HG03108 (cell line): ENCODE measurements around the gene TUT1.
A peak's percentile ranks its signal among the peaks of the same experiment; 100 is the strongest.
"Not testable (repeated sequence)": the region's sequence is repeated elsewhere in the genome, so short reads cannot be mapped to it uniquely, and the experiment has no call there.

Source experiments
- ATAC-seq: cut with Tn5 transposase; IDR thresholded peaks from one replicate; pipeline ENCODE4 v1.9.1; 2021; ENCODE audit warnings: moderate library complexity; ENCODE audit not compliant: unreplicated experiment

TUT1 gene

GRCh38 chr11:62605902-62606301 is 14.6 kb upstream of the TUT1 start:
- ATAC-seq = no peak

- ATAC-seq = no peak
Measured at GRCh38 chr11:62605467-62605866, 14.1 kb upstream of the TUT1 start.

DNA sequence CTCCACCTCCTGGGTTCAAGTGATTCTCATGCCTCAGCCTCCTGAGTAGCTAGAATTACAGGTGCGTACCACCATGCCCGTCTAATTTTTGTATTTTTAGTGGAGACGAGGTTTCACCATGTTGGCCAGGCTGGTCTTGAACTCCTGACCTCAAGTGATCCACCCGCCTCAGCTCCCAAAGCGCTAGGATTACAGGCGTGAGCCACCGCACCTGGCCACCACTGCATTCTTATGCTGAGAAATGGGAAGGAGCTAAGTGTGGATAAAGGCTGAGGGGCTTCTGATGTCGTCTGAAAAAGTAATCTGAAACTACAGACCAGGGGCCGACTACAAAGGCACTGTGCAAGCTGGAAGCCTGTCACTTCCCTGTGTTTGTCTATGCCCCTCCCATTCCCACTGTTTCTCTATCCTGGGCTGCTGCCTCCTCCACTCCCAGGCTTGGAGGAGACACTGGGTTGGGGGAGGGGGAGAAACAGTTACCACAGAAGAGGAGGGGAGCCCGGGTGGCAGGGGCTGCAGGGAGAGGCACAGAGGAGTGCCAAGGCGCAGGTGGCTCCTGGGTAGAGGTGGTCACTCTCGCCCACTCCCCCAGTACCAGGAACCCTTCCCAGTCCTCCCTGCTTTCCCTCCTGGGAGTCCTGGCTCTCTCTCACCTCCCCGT is 13.3 kb upstream of the TUT1 start:
- no peak for ATAC-seq

DNA sequence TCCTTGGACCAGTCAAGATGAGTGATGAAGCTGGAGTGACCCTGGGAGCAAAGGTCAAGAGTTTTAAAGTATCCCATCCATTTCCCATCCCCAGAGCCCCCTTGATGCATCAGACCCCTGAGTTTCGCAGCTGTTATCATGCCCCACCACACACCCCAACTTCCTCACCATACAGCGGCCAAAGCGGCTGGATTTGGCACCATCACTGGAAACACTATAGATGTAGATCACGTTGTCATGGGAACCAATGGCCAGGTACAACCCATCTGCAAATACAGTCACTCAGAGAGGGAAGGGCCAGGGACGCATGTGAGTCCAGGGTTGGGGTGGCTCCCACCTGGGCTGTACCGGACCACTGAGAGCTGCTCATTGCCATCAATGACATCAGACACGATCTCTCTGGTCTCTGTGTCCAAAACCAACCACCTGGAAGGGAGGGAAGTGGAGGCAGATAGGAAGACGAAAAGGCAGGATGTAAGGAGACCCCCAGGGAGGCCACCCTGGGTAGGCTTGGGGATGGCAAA is 12.5 kb upstream of the TUT1 start:
- ATAC-seq = no peak

DNA sequence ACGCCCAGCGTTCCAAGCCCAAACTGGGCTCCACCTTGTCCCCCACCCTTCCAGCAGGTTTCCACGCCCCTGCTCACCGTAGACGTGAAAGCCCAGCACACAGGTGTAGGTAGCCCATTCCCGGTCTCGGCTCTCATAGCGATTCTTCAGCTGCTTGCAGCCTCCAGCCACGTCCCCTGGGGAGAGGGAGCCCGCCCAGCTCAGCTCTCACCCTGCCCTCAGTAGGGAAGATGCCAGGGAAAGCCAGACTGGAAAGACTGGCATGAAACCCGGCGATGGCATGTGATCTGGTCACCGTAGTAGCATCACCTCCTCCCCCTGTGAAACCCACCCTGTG is 11.7 kb upstream of the TUT1 start:
- ATAC-seq = no peak

- no peak for ATAC-seq
Measured at GRCh38 chr11:62602141-62603071, 11.1 kb upstream of the TUT1 start.

DNA sequence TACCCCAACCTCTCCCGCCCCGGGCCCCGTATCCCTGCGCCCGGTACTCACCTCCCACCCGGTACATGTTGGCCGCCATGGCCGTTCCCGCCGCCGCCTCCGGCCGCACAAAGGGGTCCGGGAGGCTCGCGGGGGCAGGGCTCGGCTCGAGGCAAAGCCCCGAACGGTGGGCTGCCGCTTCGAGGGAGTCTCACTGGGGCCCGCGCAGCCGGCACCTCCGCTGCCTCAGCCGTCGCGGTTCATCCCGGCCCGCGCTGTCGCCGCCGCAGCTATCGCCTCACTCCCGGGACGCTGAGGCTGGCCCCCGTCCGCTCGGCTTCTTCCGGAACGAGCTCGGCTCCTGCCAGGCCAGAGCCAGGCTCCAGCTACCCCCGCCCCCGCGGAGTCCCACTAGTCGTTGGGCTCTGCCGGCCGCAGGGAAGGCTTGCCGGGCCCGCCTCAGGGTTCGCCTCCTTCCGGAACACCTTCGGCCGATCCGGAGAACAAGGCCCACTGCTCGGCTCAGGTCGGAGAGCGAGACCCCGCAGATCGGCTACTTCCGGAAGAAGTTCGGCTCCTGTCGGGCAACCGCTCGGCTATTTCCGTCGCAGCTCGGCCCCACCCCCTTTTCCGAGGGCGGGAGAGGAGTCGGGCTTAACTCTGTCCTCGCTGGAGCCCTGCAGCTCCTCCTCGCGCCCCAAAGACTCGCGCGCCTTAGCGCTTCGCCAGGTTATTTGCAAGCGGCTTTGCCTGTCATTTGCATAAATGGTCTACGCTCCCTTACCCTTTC is 10.2 kb upstream of the TUT1 start, which contains the start of gene MTA2:
Gene MTA2 (minus strand): TSS at position 494 of the 769 bp plus-strand sequence. CDS start 415 bp downstream, at position 79.
- ATAC-seq = peak; percentile 75

DNA sequence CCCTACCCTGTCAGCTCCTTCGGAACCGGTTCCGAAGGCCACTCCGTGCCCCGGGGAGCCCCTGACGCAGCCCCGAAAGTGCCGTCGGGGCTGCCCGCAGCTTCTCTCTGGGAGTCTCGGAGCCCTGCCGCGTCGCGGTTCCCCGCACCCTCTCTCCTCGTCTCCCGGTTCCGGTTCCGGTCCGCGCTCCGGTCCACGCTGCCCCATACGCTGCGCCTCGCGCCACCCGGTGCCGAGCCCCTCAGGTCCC is 9.7 kb upstream of the TUT1 start:
- ATAC-seq = peak; percentile 5

DNA sequence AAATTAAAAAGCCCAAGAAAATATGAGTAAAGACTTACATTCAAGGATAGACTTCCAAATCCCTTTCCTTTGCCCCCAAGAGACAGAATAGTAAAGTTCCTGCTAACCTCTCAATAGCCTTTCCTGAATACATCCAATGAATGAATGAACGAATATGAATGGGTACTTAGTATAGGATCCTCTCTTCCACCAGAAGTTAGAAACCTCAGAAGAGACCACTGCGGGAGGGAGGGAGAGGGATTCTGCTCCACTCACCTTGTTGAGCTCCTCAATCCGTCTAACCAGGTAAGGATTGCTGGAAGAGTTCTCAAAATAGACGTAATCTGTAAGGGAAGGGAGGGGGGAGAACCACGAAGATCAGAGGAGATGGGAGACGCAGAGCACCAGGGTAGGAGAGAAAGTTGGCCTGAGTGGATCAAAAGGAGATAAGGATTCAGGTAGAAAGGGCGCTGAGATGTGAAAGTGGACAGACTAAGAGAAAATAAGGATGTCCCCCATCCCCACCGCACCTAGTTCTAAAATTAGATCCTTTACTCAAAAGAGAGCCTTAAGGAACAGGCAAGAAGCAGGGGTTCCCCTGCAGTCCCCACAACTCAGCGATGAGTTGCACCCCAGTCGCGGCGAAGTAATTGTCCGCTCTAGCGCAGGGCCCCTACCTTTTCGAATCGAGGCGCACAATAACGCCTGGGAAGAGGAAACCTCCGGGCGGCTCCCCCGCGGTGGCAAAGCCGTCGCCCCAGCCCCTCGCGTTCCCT is 9.2 kb upstream of the TUT1 start:
- ATAC-seq = no peak

DNA sequence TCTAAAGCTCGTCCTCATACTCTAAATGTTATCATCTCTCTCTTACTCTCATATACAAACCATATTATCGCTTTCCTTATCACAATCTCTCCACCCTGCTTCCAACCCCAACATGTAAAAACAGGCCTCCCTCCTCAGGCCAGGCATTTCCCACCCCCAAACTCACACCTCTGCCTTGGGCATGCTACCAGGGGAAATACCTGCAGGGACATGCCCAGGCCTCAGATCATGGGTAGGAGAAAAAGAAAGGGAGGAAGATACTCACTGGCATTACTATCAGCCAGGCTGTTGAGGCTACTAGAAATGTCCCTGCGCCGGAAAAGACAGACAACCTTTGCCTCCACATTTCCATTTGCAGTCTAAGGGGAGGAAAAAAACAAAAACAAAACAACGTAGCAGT is 8.6 kb upstream of the TUT1 start:
- no peak for ATAC-seq

- ATAC-seq = peak; percentile 44
Measured at GRCh38 chr11:62599069-62599696, 7.9 kb upstream of the TUT1 start.

DNA sequence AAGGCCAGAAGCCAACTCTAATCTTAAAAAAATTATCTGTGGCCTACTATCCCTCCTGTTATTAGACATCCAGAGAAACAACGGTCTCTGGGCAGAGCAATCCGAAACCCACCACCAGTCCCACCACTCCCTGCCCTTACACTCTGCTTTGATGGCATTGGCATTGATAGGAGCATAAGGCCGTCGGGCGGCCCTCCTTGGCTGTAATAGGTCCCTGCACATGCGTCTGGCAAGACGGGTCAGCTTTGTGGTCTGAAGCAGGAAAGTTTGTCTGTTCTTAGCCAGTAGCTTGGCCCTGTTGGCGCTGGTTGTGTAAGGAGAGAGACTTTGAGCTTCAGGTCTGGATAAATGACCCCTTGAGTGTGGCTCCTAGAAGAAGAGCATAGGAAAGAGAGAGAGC is 3.8 kb upstream of the TUT1 start:
- ATAC-seq = no peak

DNA sequence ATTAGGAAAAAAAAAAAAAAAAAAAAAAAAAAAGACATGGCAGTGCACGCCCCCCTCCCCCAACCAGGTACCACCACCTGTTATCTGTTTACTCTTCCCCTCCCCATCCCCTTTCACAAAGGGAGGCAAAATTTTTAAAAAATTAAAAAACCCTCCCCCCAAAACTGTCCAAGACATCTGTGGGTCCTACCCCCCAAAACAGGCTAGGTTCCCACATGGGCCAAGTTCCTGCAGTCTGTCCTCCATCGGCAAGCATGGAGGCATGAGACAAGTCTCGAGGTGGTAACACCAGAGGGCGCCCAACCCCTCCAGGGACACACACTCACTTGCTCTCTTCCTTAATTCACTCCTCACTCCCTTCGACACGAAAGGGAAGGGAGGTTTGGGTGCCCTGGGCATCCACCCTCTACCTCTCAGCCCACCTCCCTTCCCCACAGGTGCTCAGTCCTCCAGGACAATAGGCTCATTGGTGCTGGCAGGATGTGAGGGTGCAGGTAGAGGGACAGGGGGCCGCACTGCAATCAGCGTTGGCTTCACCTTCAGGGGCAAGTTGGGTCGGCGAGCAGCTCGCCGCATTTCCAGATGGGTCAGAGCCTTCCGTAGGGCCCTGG is 2.2 kb upstream of the TUT1 start:
- no peak for ATAC-seq

DNA sequence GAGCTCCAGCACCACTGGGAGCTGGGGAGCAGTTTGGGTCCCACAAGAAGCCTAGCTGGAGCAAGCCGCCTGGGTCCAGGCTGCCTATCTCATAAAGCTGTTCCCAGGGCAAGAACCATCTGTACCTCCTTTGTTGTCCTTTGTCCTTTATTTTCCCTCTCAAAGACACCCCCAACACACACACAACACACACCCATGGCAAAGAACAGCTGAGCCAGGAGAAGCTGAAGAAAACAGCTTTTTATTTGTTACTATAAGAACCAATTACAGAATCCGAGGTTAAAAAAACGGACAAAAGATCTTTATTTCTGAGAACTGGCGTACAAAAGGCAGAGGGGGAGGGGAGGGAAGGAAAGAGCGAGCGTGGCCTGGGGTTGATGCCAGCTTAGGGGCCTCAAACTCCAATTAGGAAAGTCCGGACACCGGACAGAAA is 1.7 kb upstream of the TUT1 start:
- ATAC-seq = no peak

- no peak for ATAC-seq
Measured at GRCh38 chr11:62592146-62592815, 958 bp upstream of the TUT1 start.

DNA sequence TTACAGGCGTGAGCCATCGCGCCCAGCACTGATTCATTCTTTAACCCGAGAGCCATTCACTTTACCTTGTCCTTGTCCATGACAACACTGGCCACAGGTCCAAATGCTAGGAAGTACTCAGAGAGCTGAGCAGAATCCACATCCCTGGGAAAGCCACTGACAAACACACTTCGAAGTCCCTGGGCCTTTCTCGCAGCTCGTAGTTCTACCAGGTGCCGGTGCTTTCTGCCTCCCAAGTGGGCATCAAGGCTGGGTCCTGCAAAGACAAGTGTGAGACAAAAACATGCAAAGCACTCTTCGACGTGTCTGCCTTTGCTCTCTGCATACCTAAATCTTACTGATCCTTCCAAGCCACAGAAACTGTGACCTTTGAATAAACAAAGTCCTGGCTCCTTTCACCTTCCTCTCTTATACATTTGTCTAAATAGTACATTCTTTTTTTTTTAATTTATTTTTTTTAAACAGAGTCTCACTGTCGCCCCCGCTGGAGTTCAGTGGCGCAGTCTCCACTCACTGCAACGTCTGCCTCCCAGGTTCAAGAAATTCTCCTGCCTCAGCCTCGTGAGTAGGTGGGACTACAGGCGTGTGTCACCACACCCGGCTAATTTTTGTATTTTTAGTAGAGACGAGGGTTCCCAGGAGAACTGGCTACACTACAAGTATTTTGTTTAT is 2.2 kb downstream of the TUT1 start:
- no peak for ATAC-seq

GRCh38 chr11:62585356-62585755 is 6.0 kb downstream of the TUT1 start:
- not testable (repeated sequence) for ATAC-seq

DNA sequence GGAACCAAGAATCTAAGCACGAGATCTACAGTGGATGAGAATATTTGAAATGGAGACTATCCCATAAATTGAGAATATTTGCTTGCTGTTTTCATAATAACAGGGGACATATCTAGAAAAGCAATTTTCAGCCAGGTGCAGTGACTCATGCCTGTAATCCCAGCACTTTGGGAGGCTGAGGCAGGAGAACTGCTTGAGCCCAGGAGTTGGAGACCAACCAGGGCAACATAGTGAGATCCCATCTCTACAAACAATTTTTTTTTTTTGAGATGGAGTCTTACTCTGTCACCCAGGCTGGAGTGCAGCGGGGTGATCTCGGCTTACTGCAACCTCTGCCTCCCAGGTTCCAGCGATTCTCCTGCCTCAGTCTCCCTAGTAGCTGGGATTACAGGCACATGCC is 9.6 kb downstream of the TUT1 start:
- not testable (repeated sequence) for ATAC-seq
